MCF 10A (cell line): ENCODE measurements around the gene UBLCP1. TPM values are rescaled to one million over a fixed set of nuclear protein-coding genes. Genes with fewer than 3 reads are reported as not detected.
A peak's percentile ranks its signal among the peaks of the same experiment; 100 is the strongest.
"Not testable (repeated sequence)": the region's sequence is repeated elsewhere in the genome, so short reads cannot be mapped to it uniquely, and the experiment has no call there.

Experiments used
- BruUV-seq: library from RNA; stranded (reverse); fragments of 400-500 nt; replicated peaks from 2 replicates; lab custom pipeline; 2021; lab: Mats Ljungman, UMichigan
- CTCF ChIA-PET: fragments of 300-600 bp; sonication (Branson Sonifier 250); formaldehyde crosslinking; extraction: SDS; loops from one replicate; lab custom pipeline; 2021; ENCODE audit warnings: antibody characterized with exemption, inconsistent platforms; lab: Yijun Ruan, JAX
- POLR2A ChIA-PET: fragments of 300-600, 350-650 bp; sonication (Branson Sonifier 250); formaldehyde crosslinking; extraction: SDS; loops from one replicate; lab custom pipeline; 2020; ENCODE audit warnings: antibody characterized with exemption, inconsistent platforms; lab: Yijun Ruan, JAX
- DNase-seq: peaks from one replicate; pipeline ENCODE4 v3.0.0-alpha.2; 2018; ENCODE audit not compliant: unreplicated experiment
- H3K27ac Mint-ChIP-seq: one replicate; pipeline ENCODE4 v1.8.0; 2022; ENCODE audit warnings: mild to moderate bottlenecking, low read depth, mixed read lengths; ENCODE audit not compliant: unreplicated experiment
- H3K27me3 Mint-ChIP-seq: one replicate; pipeline ENCODE4 v1.8.0; 2022; ENCODE audit warnings: mixed read lengths; ENCODE audit not compliant: insufficient read depth, unreplicated experiment
- H3K36me3 Mint-ChIP-seq: one replicate; pipeline ENCODE4 v1.8.0; 2022; ENCODE audit warnings: mild to moderate bottlenecking, moderate library complexity, mixed read lengths; ENCODE audit not compliant: insufficient read depth, unreplicated experiment
- H3K4me1 Mint-ChIP-seq: one replicate; pipeline ENCODE4 v1.8.0; 2022; ENCODE audit warnings: mixed read lengths; ENCODE audit not compliant: insufficient read depth, unreplicated experiment
- H3K4me3 Mint-ChIP-seq: one replicate; pipeline ENCODE4 v1.8.0; 2022; ENCODE audit warnings: mild to moderate bottlenecking, moderate library complexity, mixed read lengths; ENCODE audit not compliant: unreplicated experiment
- H3K9me3 Mint-ChIP-seq: one replicate; pipeline ENCODE4 v1.8.0; 2022; ENCODE audit warnings: mixed read lengths; ENCODE audit not compliant: unreplicated experiment
- intact Hi-C: fragments of 100-400 bp; cut with micrococcal nuclease; formaldehyde crosslinking; loops from 2 replicates; pipeline ENCODE4 v1.14.1; 2022
- total RNA-seq: library from RNA; stranded (reverse); gene quantifications from 2 replicates; pipeline ENCODE4 v1.2.3, GENCODE V29; 2022
- TF ChIP-seq, protein P1 (sequence below): fragments of 200-600 bp; IDR thresholded peaks from one replicate; pipeline ENCODE4 v1.8.0; 2022; ENCODE audit warnings: antibody characterized with exemption, mild to moderate bottlenecking; ENCODE audit not compliant: unreplicated experiment

The UBLCP1 gene
- total RNA-seq, 1 experiment from 2014 or later = 74.4 TPM

DNA sequence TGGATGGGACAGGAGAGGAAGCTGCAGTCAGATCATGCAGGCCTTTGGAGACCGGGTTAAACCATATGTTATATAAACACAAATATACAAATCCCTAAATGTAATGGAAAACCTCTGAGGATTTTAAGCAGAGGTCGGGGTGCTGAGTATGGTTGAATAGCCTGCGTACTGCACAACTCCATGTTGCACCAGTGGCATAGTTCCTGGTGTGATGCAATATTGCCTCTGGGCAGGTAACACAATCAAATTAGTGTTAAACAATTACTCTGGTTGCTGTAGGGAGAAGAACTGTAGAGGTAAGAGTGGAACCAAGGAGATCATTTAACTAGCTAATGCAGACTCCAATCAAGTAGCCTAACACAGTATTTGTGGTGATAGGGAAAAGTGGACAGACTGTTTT, 32.4 kb upstream of the UBLCP1 start:
- H3K27ac Mint-ChIP-seq = peak overlapping the region; percentile 5
- H3K36me3 Mint-ChIP-seq = peaks cover 20% of the 10 kb centered on the region
- intact Hi-C loops = no loop called here
- BruUV-seq = TSS peak; percentile 57
- ChIA-PET CTCF (interaction anchor here (1.3 to 2.6 kb wide), 4 partner anchors 10 to 53 kb away, joined by 3 to 11 read pairs (median 7); no protein-coding TSS in a partner anchor), POLR2A (interaction anchor here (0.7 to 13.8 kb wide), 21 partner anchors 9 to 1170 kb away, joined by 3 to 354 read pairs (median 8); partner anchors contain the start of gene RNF145)
- H3K4me3 Mint-ChIP-seq = peak overlapping the region; percentile 22
- H3K27me3 Mint-ChIP-seq = no peaks in the 10 kb centered on the region
- peak; percentile 89 for DNase-seq
- TF ChIP-seq, protein P1, sequence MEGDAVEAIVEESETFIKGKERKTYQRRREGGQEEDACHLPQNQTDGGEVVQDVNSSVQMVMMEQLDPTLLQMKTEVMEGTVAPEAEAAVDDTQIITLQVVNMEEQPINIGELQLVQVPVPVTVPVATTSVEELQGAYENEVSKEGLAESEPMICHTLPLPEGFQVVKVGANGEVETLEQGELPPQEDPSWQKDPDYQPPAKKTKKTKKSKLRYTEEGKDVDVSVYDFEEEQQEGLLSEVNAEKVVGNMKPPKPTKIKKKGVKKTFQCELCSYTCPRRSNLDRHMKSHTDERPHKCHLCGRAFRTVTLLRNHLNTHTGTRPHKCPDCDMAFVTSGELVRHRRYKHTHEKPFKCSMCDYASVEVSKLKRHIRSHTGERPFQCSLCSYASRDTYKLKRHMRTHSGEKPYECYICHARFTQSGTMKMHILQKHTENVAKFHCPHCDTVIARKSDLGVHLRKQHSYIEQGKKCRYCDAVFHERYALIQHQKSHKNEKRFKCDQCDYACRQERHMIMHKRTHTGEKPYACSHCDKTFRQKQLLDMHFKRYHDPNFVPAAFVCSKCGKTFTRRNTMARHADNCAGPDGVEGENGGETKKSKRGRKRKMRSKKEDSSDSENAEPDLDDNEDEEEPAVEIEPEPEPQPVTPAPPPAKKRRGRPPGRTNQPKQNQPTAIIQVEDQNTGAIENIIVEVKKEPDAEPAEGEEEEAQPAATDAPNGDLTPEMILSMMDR = no peak
- H3K9me3 Mint-ChIP-seq = no peaks in the 10 kb centered on the region
- H3K4me1 Mint-ChIP-seq = peaks cover 44% of the 10 kb centered on the region

DNA sequence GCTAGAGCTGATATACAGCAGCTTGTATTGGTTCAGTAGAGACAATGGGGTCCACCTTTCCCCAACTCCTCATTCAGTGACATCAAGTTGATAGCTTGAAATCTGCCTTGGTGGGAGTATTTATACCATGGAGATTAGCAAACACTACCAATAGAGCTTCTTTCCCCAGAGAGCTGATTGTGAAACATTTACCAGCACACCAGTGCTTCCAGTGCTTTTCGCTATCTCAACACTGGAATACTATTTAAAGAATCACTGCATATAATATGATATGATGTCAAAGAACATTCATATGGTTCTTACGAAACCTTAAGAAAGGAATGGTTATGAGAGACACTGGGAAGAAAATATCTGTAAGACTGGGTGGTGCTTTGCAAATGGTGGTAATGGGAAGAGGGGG, 31.9 kb upstream of the UBLCP1 start:
- DNase-seq = peak; percentile 71
- no peaks in the 10 kb centered on the region for H3K27me3 Mint-ChIP-seq
- H3K4me3 Mint-ChIP-seq = no peak overlapping the region
- TF ChIP-seq, protein P1 = no peak
- no TSS peak for BruUV-seq
- CTCF ChIA-PET = interaction anchor here (1.0 to 2.6 kb wide), 6 partner anchors 9 to 74 kb away, joined by 3 to 11 read pairs (median 4); no protein-coding TSS in a partner anchor
- peak overlapping the region; percentile 5 for H3K27ac Mint-ChIP-seq
- POLR2A ChIA-PET = interaction anchor here (0.9 to 13.8 kb wide), 20 partner anchors 9 to 1169 kb away, joined by 3 to 354 read pairs (median 8); partner anchors contain the start of gene RNF145
- intact Hi-C loops = no loop called here
- H3K36me3 Mint-ChIP-seq = peaks cover 20% of the 10 kb centered on the region
- H3K4me1 Mint-ChIP-seq = peaks cover 44% of the 10 kb centered on the region
- H3K9me3 Mint-ChIP-seq = no peaks in the 10 kb centered on the region

DNA sequence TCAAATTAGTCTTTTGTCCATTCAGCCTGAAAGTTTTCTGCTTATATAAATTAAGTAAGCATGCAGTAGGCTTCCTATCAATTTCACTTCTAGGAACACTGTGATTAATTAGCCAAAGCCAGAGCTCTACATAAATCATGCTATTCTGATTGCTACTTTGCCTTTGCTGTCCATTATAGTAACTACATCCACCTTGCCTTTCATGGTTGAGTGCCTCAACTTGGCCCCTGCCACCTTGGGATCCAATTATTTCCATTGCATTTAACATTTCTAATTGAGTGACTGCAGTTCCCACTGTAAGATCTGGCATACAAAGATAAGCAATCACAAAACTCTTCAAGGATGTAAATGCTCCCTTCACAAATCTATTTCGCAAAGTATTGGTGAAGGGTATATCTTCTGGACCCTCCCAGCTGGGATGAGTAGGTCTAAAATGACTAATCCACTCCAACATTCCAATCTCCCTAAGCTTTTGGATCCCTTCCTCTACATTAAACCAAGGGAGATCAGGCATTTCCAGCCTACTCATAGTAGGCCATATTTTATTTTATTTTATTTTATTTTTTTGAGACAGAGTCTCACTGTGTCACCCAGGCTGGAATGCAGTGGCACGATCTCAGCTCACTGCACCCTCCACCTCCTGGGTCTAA, 27.1 kb upstream of the UBLCP1 start:
- H3K9me3 Mint-ChIP-seq, DNase-seq, H3K4me3 Mint-ChIP-seq, BruUV-seq, H3K27ac Mint-ChIP-seq, intact Hi-C loops, H3K27me3 Mint-ChIP-seq: not testable (repeated sequence)
- CTCF ChIA-PET = interaction anchor here (0.6 to 1.2 kb wide), 3 partner anchors 25 to 788 kb away, joined by 3 to 4 read pairs (median 3); no protein-coding TSS in a partner anchor
- POLR2A ChIA-PET = interaction anchor here (0.6 to 1.2 kb wide), 3 partner anchors 26 to 73 kb away, joined by 3 to 6 read pairs (median 4); no protein-coding TSS in a partner anchor
- Mint-ChIP-seq H3K36me3 (peaks cover 14% of the 10 kb centered on the region), H3K4me1 (peaks cover 31% of the 10 kb centered on the region)

DNA sequence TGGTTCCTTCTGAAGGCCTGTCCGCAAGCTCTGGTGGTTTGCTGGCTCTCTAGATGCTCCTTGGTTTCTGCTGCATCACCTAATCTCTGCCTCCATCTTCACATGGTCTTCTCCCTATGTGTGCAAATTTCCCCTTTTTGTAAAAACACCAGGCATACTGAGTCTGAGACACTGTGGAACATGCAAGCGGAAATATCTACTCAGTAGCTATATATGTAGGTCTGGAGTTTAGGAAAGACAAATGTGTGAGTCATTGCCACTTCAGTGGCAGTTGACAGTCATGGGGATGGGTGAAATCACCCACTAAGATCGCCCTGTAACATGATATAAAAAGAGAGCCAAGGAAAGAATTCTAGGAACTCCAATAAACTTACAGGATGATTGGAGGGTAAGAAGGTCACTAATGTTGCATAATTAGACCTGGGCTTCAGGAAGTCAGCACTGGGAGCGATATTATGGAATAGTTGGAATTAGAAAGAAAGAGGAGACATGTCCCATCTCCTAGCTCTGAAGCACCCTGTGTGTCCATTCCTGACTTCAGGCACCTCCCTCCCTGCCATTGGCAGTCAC, 22.7 kb upstream of the UBLCP1 start:
- ChIA-PET POLR2A (interaction anchor here (0.5 to 3.8 kb wide), 20 partner anchors 9 to 312 kb away, joined by 3 to 22 read pairs (median 4); no protein-coding TSS in a partner anchor), CTCF (interaction anchor here (0.6 to 1.2 kb wide), 4 partner anchors 9 to 81 kb away, joined by 3 to 5 read pairs (median 4); no protein-coding TSS in a partner anchor)
- H3K27ac Mint-ChIP-seq = peak overlapping the region; percentile 36
- H3K4me1 Mint-ChIP-seq = peaks cover 32% of the 10 kb centered on the region
- TF ChIP-seq, protein P1 = no peak
- H3K36me3 Mint-ChIP-seq = no peaks in the 10 kb centered on the region
- no peaks in the 10 kb centered on the region for H3K27me3 Mint-ChIP-seq
- no TSS peak for BruUV-seq
- H3K4me3 Mint-ChIP-seq = no peak overlapping the region
- H3K9me3 Mint-ChIP-seq = no peaks in the 10 kb centered on the region
- peak; percentile 86 for DNase-seq
- intact Hi-C loops = no loop called here
